D721Med (cell line): ENCODE measurements around the gene MICAL3.

Source experiments
- DNase-seq: peaks from one replicate; pipeline ENCODE4 v3.0.0; 2011; ENCODE audit warnings: low spot score; ENCODE audit not compliant: insufficient read length
- FAIRE-seq: peaks from 2 replicates; lab custom pipeline; 2011; peaks lifted over from hg19 to GRCh38; lab: Jason Lieb, UNC
- TF ChIP-seq, protein P1 (sequence below): IDR thresholded peaks from 2 replicates; pipeline ENCODE4 v1.5.1; 2012; ENCODE audit warnings: mild to moderate bottlenecking, control low read depth; ENCODE audit not compliant: insufficient read depth; ENCODE audit errors: missing control alignments

The MICAL3 gene

DNA sequence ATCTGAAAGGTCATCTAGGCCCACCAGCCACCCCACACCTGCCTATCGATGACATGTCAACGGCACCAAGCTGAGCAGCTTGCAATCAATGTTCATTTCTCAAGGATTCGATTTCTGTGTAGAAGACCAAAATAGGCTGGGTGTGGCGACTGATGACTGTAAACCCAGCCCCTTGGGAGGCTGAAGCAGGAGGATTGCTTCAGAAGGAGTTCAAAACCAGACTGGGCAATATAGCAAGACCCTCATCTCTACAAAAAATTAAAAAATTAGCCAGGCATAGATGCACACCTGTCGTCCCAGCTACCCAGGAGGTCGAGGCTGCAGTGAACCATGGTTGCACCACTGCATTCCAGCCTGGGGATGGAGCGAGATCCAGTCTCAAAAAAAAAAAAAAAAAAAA lies 108.7 kb downstream of the MICAL3 start:
- TF ChIP-seq, protein P1, sequence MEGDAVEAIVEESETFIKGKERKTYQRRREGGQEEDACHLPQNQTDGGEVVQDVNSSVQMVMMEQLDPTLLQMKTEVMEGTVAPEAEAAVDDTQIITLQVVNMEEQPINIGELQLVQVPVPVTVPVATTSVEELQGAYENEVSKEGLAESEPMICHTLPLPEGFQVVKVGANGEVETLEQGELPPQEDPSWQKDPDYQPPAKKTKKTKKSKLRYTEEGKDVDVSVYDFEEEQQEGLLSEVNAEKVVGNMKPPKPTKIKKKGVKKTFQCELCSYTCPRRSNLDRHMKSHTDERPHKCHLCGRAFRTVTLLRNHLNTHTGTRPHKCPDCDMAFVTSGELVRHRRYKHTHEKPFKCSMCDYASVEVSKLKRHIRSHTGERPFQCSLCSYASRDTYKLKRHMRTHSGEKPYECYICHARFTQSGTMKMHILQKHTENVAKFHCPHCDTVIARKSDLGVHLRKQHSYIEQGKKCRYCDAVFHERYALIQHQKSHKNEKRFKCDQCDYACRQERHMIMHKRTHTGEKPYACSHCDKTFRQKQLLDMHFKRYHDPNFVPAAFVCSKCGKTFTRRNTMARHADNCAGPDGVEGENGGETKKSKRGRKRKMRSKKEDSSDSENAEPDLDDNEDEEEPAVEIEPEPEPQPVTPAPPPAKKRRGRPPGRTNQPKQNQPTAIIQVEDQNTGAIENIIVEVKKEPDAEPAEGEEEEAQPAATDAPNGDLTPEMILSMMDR: no peak
- FAIRE-seq (no peak), DNase-seq (no peak)

DNA sequence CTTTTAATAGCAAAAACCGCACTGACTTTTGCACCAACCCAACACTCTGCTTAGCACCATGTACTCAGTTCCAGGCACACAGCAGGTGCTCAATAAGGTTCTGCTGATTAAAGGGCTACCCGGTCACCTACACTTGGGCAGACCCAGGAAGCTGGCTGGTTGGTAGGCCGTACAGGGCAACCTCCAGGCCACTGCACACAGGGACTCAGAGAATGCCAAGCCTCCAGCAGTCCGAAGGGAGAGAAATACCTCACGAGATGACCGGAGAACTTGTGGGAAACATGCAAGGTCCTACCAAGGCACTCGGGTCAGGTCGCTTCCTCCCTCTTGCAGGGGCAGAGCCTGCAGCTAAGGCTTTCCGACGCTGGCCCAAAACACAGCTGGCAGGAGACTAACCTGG lies 109.2 kb downstream of the MICAL3 start:
- no peak for DNase-seq
- no peak for FAIRE-seq
- TF ChIP-seq, protein P1: no peak

DNA sequence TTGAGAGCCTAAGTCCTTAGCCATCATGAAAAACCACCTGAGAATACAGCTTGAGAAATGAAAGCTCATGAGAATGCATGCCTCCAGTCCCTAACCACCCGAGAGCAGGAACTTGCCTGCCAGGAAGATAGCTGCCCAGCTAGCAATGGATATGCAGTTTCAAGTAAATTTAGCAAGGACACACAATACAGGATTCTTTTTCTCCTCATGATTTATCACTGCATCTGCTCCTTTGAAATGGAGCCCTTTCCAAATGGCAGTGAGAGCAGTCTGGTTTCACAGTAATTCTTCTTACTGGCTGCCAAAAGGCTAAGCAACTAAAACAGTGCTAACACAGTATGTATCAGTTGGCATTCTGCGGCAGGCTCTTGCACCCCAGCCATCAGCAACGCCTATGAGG lies 109.9 kb downstream of the MICAL3 start:
- TF ChIP-seq, protein P1: no peak
- FAIRE-seq (no peak), DNase-seq (no peak)

DNA sequence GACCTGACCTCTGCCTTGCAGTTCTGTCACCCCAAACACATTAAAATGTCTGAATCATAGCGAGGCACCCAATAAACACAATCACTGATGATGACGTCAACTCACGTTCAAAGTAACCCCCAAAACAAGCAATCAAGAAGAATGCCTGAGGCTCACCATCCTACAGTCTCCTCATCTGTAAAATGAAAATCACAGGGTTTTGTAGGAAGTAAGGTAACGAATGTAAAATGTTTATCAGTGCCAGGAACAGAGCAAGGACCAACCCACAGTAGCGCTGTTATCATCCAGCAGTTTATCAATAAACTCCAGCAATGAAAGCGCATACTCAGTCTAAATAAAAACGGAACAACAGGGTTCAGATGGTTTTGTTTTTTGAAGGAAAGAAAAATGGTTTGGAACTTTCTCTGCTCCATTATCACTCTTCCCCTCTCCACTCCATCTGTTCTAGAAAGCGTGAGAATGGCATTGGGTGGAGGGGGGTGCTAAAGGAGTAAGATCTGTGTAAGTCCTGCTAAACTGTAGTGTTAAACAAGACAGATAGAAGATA lies 110.5 kb downstream of the MICAL3 start:
- DNase-seq: no peak
- TF ChIP-seq, protein P1: no peak
- FAIRE-seq: no peak

DNA sequence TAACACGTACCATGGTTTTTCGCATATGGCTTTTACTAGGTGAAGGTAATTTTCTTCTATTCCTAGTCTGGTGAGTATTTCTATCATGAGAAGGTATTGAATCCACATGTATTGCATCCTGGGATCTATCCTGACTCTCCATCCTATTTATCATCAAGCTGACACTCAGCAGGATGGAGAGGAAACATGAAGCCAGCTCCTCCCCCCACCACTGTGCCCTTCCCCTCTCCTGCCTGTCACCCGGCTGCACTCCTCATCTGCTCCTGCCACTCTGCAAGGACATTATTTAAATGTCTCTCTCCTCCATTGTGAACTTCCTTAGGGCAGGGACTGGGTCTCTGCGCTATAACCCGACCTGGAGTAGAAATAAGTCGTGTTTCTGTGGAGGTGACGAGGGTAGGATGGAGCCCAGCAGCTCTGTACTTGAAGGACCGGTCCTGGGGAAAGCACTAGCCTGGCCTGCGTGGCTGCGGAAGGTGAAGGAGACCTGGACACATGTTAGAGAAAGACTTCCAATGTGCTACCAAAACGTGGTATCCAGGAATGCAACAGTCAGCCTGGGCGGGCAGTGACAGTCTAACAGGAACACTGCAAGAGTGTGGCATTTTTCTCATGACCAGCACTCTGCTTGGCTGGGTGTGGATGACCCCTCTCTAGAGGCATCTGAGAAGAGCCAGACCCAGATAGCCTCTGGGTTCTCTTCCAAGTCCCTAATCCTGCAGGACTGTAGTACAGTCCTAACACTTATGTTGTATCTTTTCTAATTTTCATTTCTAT lies 111.2 kb downstream of the MICAL3 start:
- DNase-seq: no peak
- FAIRE-seq: no peak
- TF ChIP-seq, protein P1: no peak

DNA sequence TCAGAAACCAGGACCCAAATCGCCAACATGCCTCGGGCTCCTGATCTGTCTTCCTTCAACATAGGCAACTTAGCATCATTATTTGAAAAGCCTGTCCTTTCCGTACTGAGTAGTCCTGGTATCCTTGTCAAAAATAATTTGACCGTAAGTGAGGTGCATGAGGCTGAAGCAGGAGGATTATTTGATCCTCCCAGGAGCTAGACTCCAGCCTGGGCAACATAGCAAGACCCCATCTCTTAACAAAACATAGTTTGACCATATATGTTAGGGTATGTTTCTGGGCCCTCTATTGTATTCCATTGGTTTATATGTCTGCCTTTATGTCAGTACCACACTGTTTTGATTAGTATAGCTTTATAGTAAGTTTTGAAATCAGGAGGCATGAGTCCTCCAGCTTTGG lies 112.5 kb downstream of the MICAL3 start:
- no peak for FAIRE-seq
- TF ChIP-seq, protein P1: no peak
- no peak for DNase-seq

DNA sequence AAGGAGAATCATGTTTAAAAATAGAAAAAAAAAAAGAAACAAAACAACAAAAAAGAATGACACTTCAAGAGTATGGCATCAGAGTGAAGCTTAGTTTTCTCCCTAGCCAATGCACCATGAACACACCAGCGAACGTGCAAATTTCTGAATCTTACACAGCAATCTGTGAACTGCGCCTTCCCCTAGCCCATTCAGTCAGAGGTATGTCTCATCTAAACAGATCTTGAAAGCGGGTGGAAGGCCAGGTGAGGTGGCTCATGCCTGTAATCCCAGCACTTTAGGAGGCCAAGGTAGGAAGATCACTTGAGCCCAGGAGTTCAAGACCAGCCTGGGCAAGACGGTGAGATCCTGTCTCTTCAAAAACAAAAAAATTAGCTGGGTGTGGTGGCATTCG lies 113.1 kb downstream of the MICAL3 start:
- TF ChIP-seq, protein P1: no peak
- DNase-seq: no peak
- no peak for FAIRE-seq
